Head of caudate nucleus (tissue), 42 donors: ENCODE data around the gene GPR39.

Experiments used
- DNase-seq, 42 donors: peaks; one replicate each; pipeline versions ENCODE4 v3.0.0 to v3.0.0-alpha.2; 2020 to 2021; ENCODE audit warnings: mixed read lengths in 7 of 42
- intact Hi-C: fragments of 100-400 bp; cut with DNase I; formaldehyde crosslinking; loops from one replicate; pipeline ENCODE4 v1.15.0; 2022

The GPR39 gene

GRCh38 chr2:132645722-132646539, 229.3 kb downstream of the GPR39 start:
- intact Hi-C loops = no loop called here
- peak in 23 of 42 donors; percentile 12 to 63 (median 30) for DNase-seq

DNA sequence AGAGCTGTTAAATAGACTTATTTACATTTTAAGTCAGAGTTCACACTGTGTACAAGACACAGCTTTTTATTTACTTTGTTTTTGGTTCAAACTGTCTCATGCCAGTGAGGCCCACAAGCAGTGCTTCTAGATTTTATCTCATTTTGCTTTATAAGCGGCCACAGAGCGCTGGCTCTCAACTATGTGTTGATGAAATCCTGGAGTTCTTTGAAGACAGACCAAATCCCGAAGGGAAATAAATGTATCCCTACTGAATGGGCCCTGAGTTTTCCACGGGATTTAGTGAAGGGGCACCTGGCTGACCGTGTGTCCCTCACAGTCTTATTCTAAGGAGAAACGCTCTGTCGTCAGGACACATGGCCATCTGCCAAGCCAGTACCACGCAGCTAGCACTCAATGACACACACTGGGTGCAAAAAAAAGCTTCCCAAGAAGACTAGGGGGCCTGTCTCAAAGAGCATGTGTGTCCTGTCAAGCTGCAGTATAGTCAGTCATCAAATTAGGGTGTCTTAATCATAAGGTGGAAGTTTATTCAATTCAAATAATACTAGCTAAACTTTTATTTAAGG, 230.0 kb downstream of the GPR39 start:
- intact Hi-C loops = no loop called here
- no peak for DNase-seq

DNA sequence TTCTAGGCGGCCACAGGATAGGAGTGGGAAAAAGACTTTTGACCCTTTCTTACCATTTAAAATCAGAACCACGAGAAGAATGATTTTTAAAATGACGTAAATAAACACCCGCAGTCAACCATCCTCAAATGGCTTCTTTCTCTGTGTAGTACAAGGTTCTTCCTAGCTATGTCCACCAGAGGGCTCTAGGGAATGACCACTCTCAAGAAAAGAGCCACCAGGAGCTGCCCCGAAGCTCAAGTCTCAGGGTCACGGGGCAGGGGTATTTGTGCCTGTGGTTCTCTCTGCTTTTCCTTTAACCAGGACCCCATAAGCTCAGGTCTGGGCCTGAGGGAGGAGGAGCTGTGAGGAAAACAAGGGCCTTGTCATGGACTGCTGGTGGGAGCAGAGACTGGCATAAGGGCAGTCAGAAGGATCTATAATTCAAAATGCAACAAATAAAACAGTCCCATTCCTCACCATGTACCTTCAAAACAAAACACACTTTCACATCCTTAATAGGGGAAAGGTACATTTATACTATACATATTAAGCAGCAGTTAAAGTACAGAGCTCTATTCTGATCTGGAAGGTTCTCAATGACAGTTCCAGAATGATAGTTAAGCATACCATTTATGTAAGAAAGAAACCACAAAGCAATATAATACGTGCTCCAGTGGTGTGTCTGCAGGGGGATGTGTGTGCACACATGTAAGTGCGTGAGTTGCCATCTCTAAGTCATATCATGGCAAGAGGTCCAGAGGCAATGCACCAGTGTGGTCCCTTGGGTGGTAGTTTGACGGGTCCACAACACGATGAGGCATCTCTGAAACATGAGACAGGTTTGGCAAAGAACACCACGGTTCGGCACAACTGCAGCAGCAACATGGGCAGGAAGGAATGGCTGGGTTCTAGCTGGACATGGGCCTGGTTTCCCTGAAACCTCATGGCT, 234.8 kb downstream of the GPR39 start:
- peak in 16 of 42 donors; percentile 23 to 66 (median 39) for DNase-seq

GRCh38 chr2:132652474-132652873, 235.9 kb downstream of the GPR39 start:
- intact Hi-C loops = no loop called here
- DNase-seq = peak in 2 of 42 donors; percentile 15 to 16

More for the DNA sequence above, 234.8 kb downstream of the GPR39 start:
- intact Hi-C loops = no loop called here

- intact Hi-C loops = no loop called here
- no peak for DNase-seq
Observed at GRCh38 chr2:132654335-132654734, 237.7 kb downstream of the GPR39 start.

- intact Hi-C loops = no loop called here
- DNase-seq = no peak
Observed at GRCh38 chr2:132654968-132655367, 238.4 kb downstream of the GPR39 start.

GRCh38 chr2:132656266-132656975, 239.8 kb downstream of the GPR39 start:
- no peak for DNase-seq
- intact Hi-C loops = no loop called here

DNA sequence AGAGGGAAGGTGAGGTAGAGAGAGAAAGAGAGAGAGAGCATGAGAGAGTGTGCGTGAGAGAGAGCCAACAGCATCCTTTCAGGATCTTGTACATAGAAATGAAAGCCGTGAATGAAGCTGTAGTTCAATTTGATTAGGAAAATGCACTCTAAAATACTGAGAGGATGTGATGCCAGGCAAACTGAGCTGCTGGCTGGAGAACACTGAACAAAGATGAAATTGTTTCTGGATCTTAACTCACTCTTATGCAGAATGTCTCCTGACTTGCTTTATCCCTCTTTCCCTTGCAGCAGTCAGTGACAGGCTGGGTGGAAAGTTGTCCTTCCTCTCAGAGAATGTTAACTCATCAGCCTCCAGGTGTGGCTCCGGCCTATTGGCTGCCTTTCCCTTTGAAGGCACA, 242.7 kb downstream of the GPR39 start:
- no peak for DNase-seq
- intact Hi-C loops = no loop called here

DNA sequence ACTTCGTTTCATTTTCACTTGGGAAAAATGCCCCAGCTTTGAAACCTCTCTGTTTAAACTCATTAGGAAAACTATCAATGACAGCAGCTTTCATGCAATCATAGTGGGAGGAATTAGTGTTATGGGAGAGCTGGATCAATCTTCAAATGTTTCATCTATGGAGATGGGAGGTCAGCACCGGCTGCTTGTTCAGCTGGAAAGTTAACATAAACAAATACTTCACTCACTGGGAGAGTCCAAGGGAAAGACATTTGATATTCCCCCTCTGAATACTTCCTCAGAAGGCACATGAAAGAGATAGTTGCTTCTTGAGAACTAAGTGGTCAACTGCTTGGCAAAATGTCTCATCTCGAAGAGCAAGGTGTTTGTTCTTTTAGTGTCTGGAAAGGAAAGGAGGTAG, 246.1 kb downstream of the GPR39 start:
- intact Hi-C loops = no loop called here
- DNase-seq = no peak

DNA sequence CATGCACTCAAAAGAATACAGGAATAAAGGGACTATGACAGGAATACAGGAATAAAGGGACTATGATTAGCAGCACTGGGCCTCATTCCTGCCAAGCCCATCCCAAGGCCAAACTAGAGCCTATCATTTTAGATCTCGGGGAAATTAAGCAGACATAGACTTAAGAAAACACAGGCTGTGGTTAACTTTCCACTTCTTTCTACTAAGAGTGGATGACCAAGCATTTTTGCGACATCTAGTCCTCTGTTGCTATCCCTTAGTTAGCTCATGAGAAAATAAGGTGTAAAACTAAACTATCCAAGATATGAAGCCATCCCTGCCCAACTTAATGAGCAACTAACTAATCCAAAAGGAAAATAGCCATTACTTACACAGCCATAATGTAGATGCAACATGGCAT, 247.5 kb downstream of the GPR39 start:
- no peak for DNase-seq
- intact Hi-C loops = no loop called here

- DNase-seq = peak in 1 of 42 donors; percentile 42
- intact Hi-C loops = no loop called here
Observed at GRCh38 chr2:132665401-132666140, 249.0 kb downstream of the GPR39 start.

DNA sequence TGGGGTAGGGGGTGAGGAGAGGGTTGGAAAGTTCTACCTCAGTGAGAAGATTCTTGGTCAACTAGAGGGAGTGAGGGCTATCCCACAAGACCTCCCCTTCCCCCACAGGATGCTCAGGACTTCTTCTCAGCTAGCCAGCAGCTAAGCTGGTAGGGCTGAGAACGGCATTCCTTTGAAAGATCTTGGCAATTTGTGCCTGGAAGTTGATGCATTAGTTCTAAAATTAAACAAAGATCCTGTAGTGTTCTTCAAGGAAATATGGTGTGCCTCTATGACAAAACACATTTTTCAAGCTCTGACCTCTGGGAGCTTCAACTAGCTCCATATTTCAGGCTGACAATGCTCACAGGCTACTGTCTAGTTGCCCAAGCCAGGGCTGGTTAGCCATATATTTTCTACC, 251.1 kb downstream of the GPR39 start:
- intact Hi-C loops = no loop called here
- no peak for DNase-seq

DNA sequence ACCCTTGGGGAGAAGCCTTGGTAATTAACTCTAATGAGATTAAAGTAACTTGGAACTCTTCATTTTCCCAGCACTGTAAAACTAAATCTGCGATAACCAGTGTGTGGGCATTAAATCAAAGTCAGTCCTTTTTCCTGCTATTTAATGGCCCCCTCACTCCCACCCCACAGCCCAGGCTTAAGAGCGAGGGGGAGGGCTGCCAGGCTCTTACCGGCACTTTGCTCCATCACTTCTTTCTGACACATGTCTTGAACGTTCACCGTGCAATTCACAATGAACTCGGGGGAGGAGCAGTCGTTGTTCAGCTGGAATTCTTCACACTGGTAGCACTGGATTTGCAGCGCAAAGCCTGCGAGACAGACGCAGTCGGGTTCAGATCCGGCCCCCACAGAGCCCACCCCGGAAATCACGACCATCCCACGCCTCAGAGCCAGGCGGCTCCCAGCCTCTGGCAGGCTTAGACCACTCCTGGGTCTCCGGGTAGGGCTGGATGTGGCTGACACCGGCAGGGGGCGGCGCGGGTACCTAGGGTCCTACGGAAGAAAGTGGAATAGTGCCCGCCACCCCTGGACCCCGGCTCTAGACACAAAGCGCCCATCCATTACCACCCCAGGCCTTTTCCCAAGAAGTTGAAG, 251.7 kb downstream of the GPR39 start:
- peak in 38 of 42 donors; percentile 14 to 76 (median 45) for DNase-seq
- intact Hi-C loops = no loop called here

DNA sequence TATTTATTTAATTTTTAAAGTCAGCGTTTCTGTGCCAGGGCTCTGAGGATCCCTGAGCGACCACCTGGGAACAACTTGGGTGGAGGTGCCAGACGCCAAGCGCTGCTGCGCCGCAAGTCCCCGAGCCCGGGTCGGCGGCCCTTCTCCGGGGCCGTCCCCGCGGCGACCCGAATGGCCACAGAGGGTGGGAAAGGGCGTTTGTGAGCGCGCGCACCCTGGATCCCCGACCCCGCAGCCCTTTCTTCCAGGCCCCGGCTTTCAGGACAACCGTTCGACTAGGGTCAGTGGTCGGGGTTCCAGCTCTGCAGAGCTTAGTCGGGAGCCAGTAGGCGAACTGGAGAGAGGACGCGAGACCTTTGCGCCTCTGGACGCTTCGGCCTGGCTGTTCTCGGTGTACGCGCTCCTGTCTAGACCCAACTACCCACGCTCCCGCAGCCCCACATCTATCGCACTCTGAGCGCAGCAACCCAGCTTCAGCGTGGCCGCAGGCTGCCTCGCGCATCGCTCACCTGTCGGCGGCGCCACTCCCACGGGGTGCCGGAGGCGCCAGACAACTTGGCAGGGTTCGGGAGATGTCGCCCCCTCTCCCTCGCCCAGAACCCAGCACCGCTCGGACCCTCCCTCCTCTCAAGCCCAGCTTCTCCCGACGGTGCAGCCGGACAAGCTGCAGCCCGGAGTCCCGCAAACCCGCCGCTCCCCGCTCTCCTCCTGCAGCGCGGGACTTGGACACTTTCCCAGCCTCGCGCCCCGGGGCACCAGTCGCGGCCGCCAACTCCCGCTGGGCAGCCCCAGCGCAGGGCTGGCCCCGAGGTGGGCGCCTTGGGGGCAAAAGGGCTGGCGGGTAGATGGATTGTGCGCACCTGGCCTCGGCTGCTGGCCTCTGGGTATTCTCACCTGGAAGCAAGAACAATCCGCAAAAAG, 252.6 kb downstream of the GPR39 start:
- DNase-seq = peak in 37 of 42 donors; percentile 17 to 70 (median 44)
- intact Hi-C loops = no loop called here

- intact Hi-C loops = no loop called here
- DNase-seq = peak in 40 of 42 donors; percentile 21 to 80 (median 56)
Observed at GRCh38 chr2:132669908-132670495, 253.4 kb downstream of the GPR39 start, which contains the start of gene LYPD1. TSS of gene LYPD1 (minus strand) at chr2:132670205. CDS start at chr2:132669932, 273 bp downstream.

DNA sequence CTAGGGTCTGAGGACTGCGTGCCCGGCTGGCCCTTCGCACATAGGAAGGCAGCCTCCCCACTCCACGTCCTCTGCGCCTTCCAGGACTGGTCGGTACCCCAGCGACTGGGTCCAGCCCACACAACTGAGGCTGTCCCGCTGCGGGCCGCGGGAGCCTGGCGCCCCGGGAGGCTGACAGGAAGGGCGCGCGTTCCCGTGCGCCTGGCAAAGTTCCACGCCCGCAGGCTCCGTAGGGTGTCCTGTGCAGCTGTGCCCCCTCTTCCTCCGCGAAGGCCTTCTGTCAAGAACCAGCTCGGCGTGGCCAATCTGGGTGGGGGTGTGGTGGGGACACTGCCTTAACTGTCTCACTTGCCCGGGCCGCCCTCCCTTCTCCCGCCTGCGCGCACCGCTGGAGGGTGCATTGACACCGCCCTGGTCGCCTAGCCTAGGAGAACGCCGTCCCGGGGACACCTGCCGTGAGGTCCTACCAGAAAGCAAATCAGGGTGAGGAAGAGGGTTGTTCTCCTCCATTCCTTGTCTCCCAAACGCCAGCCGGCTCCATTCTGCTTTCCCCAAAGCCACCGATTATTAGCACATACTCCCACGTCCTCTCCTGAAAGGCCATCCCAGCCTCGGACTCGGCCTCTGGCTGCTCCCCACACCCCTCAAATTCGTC, 254.0 kb downstream of the GPR39 start:
- intact Hi-C loops = no loop called here
- peak; percentile 22 to 75 (median 54) for DNase-seq
